PC-3 (cell line): Measurements from ENCODE around the gene GALNT18.

Experiments
- CTCF ChIP-seq: fragments of 300-600 bp; sonication (generic); conservative IDR thresholded peaks from 2 replicates; pipeline ENCODE4 v1.5.1; 2017; ENCODE audit warnings: antibody characterized with exemption, low read depth, mild to moderate bottlenecking, low read length
- EZH2 ChIP-seq: fragments of 300-600 bp; sonication (generic); IDR thresholded peaks from one replicate; pipeline ENCODE4 v1.6.1; 2017; ENCODE audit warnings: antibody characterized with exemption, mild to moderate bottlenecking, low read length; ENCODE audit not compliant: unreplicated experiment
- EZH2phosphoT487 ChIP-seq: fragments of 300-600 bp; sonication (generic); IDR thresholded peaks from 2 replicates; pipeline ENCODE4 v1.6.1; 2018; ENCODE audit warnings: mild to moderate bottlenecking, antibody characterized with exemption, low read length, borderline replicate concordance

GRCh38 chr11:11396301-11397035, 225.3 kb downstream of the GALNT18 start:
- TF ChIP-seq CTCF (no peak), EZH2phosphoT487 (no peak), EZH2 (no peak)
